K562 (cell line): Measurements from ENCODE around the gene LDAH. TPM values are rescaled to one million over a fixed set of nuclear protein-coding genes. Genes with fewer than 3 reads are reported as not detected.

Experiments used
- CHCHD3 ChIP-seq: fragments of 250-450 bp; sonication (Bioruptor Pico); IDR thresholded peaks from 2 replicates; pipeline ENCODE4 v2.1.2; 2022; ENCODE audit warnings: mild to moderate bottlenecking
- CREB3 ChIP-seq: fragments of 450-650 bp; conservative IDR thresholded peaks from 2 replicates; pipeline ENCODE4 v1.6.1; 2016; ENCODE audit warnings: missing genetic modification characterization, low read depth, mild to moderate bottlenecking, missing compliant biosample characterization, moderate library complexity
- CSDE1 ChIP-seq, 2 experiments: fragments of 450-650 bp; IDR thresholded peaks; 2 replicates each; pipeline ENCODE4 v1.6.1; 2016; ENCODE audit warnings: mild to moderate bottlenecking in 1 of 2
- EP400 ChIP-seq: fragments of 450-650 bp; IDR thresholded peaks from 2 replicates; pipeline ENCODE4 v1.6.1; 2017; ENCODE audit warnings: antibody characterized with exemption, mild to moderate bottlenecking, moderate library complexity
- FUS ChIP-seq: fragments of 200-400 bp; formaldehyde crosslinking; optimal IDR thresholded peaks from 2 replicates; pipeline ENCODE3; 2017; ENCODE audit warnings: low read depth, low read length
- HBP1 ChIP-seq: fragments of 450-650 bp; formaldehyde crosslinking; IDR thresholded peaks from 2 replicates; pipeline ENCODE4 v1.4.0; 2022; ENCODE audit warnings: missing genetic modification characterization
- HMG20A ChIP-seq: fragments of 450-650 bp; formaldehyde crosslinking; conservative IDR thresholded peaks from 2 replicates; pipeline ENCODE4 v1.4.0; 2020; ENCODE audit warnings: mild to moderate bottlenecking, mixed read lengths
- KDM4B ChIP-seq, 2 experiments: fragments of 450-650 bp in 1 of 2; sonication (generic) in 1 of 2; IDR thresholded peaks; 2 replicates each; pipeline ENCODE4 v1.6.1; 2016 to 2017; ENCODE audit warnings: borderline replicate concordance in 2 of 2, antibody characterized with exemption in 1 of 2, low read depth in 1 of 2, mild to moderate bottlenecking in 1 of 2
- MCM5 ChIP-seq: fragments of 450-650 bp; IDR thresholded peaks from 2 replicates; pipeline ENCODE4 v1.6.1; 2016; ENCODE audit warnings: low read depth
- PKNOX1 ChIP-seq: fragments of 450-650 bp; IDR thresholded peaks from 2 replicates; pipeline ENCODE4 v1.6.1; 2016
- SRSF7 ChIP-seq: fragments of 200-400 bp; formaldehyde crosslinking; optimal IDR thresholded peaks from 2 replicates; pipeline ENCODE3; 2017; ENCODE audit warnings: mild to moderate bottlenecking, low read depth, low read length
- TCF3 ChIP-seq: sonication (generic); formaldehyde crosslinking; IDR thresholded peaks from 2 replicates; pipeline ENCODE4 v1.4.0; 2020; ENCODE audit warnings: mild to moderate bottlenecking, missing genetic modification reagents
- TCF7 ChIP-seq: sonication (generic); IDR thresholded peaks from 2 replicates; pipeline ENCODE4 v1.6.1; 2016; ENCODE audit warnings: antibody characterized with exemption, borderline replicate concordance
- TRIM28 ChIP-seq: fragments of 450-650 bp; IDR thresholded peaks from 2 replicates; pipeline ENCODE4 v1.6.1; 2017
- U2AF1 ChIP-seq: fragments of 200-400 bp; formaldehyde crosslinking; optimal IDR thresholded peaks from 2 replicates; pipeline ENCODE3; 2017; ENCODE audit warnings: mild to moderate bottlenecking, low read depth, low read length, moderate library complexity
- USF2 ChIP-seq: sonication (generic); formaldehyde crosslinking; IDR thresholded peaks from 2 replicates; pipeline ENCODE4 v1.5.0; 2020; ENCODE audit warnings: missing genetic modification reagents
- ZNF639 ChIP-seq, 2 experiments: fragments of 200-800 bp in 1 of 2; sonication (Bioruptor generic) in 1 of 2; sonication (generic) in 1 of 2; formaldehyde crosslinking in 1 of 2; IDR thresholded peaks in 1 of 2; conservative IDR thresholded peaks in 1 of 2; 2 replicates each; pipeline versions ENCODE4 v1.5.0 to v1.6.1; 2016 to 2020; ENCODE audit warnings: missing compliant biosample characterization in 1 of 2, missing genetic modification characterization in 1 of 2, missing genetic modification reagents in 1 of 2
- polyA plus RNA-seq, 8 experiments: library from polyadenylated mRNA; depleted of rRNA in 4 of 8; stranded (reverse) in 5 of 8; unstranded in 3 of 8; fragments of >200 nt; fragmentation: Nextera tagmentation in 2 of 8; fragmentation: Illumina TruSeq in 1 of 8; extraction: Ambion mirVana in 2 of 8; extraction: Trizol in 1 of 8; gene quantifications; 2 replicates each; pipeline versions ENCODE4 v1.2.1 to v1.2.3, GENCODE V29; 2011 to 2014; ENCODE audit warnings: inconsistent platforms in 1 of 8, missing spikeins in 1 of 8
- total RNA-seq, 7 experiments: library from RNA; depleted of rRNA in 6 of 7; stranded (reverse); fragments of >200 nt in 6 of 7; fragmentation: Illumina TruSeq in 2 of 7; extraction: Trizol in 2 of 7; gene quantifications; 2 replicates each; pipeline versions ENCODE4 v1.2.1 to v1.2.3, GENCODE V29; 2011 to 2021; ENCODE audit warnings: low replicate concordance in 1 of 7
- TF ChIP-seq, protein P1 (sequence below): fragments of 200-800 bp; sonication (Bioruptor generic); IDR thresholded peaks from 2 replicates; pipeline ENCODE4 v1.6.1; 2017; ENCODE audit warnings: missing genetic modification characterization, missing compliant biosample characterization

The LDAH gene
- total and polyA plus RNA-seq, 9 of the 15 experiments (the other 6 are each of a cell fraction or from before 2014, with no cell fraction given) = 22.3 to 60.1 (median 40.0) TPM

DNA sequence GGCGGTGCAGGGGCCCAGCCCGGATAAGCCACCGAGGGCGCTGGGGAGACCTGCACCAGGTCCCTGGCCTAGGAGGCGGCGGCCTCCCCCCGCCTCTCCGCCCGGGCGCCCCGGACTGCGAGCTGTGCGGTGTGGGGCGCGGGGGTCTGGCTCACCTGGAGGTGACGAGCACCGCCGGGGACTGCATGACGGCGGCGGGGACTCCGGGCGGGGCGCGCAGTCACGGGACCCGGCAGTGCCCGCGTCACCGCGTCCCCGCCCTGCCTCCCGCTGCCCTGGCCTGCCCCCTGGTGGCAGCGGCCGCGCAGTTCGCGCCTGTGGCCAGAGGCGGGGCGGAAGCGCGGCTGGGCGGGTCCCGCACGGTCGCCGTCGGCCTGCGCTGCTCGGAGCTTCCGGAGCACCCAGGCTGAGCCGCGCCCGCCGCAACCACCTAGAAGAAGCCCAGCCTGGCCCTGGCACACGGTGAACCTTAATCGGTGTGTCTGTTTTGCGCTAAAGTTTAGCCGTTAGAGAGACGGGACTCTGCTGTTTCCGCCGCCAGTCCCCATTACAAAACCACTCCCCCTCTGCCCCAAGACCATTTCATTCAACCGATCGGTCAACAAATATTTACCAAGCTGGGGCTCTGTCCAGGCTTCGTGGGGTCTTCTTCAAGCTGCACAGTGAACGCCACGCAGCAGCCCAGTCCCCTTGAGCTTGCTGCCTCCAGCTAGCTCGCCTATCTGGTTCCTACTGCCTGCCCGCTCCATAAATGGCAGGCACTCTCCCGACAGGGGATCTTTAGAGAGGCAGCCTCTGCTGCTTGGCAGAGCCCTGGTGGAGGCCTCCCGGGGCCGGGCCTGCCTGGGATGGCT lies 171.8 kb downstream of the LDAH start, which contains the start of gene HS1BP3 (continued):
- no peak for TF ChIP-seq HBP1 (CRISPR knock-in tag)
- no peak for TF ChIP-seq PKNOX1
- TF ChIP-seq SRSF7 = no peak
- no peak for TF ChIP-seq CHCHD3 (CRISPR knock-in tag)
- no peak for TF ChIP-seq HMG20A
- TF ChIP-seq CREB3 (tag) = no peak
- TF ChIP-seq USF2 (CRISPR knock-in tag) = peak; percentile 69
- TF ChIP-seq, protein P1, sequence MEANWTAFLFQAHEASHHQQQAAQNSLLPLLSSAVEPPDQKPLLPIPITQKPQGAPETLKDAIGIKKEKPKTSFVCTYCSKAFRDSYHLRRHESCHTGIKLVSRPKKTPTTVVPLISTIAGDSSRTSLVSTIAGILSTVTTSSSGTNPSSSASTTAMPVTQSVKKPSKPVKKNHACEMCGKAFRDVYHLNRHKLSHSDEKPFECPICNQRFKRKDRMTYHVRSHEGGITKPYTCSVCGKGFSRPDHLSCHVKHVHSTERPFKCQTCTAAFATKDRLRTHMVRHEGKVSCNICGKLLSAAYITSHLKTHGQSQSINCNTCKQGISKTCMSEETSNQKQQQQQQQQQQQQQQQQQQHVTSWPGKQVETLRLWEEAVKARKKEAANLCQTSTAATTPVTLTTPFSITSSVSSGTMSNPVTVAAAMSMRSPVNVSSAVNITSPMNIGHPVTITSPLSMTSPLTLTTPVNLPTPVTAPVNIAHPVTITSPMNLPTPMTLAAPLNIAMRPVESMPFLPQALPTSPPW (CRISPR knock-in tag) = peak; percentile 90
- peak in 1 of 2 experiments; percentile 76; a peak in 1 of 4 replicates for TF ChIP-seq ZNF639 (CRISPR knock-in tag; conservative IDR thresholded peaks at IDR 0.05 in 1 of 2, IDR thresholded peaks at IDR 0.05 in 1 of 2)
- TF ChIP-seq TCF3 (CRISPR knock-in tag) = peak; percentile 27
- no peak for TF ChIP-seq TRIM28
- peak in 1 of 2 experiments; percentile 36; a peak in 1 of 4 replicates for TF ChIP-seq KDM4B (IDR thresholded peaks at IDR 0.05; ENCODE audit: borderline replicate concordance in 2 of 2, low read depth in 1 of 2)
- no peak for TF ChIP-seq EP400
- TF ChIP-seq TCF7 = peak; percentile 47; the same call in 1 of the 2 replicates
- TF ChIP-seq U2AF1 = peak; percentile 52
- no peak for TF ChIP-seq CSDE1 (IDR thresholded peaks at IDR 0.05)
- TF ChIP-seq FUS = peak; percentile 88
- TF ChIP-seq MCM5 = no peak
